22Rv1 (cell line): Measurements from ENCODE around the gene MYOZ2.

Experiments used
- CTCF ChIP-seq: fragments of 450-650 bp; IDR thresholded peaks from 2 replicates; pipeline ENCODE4 v1.5.1; 2017; ENCODE audit warnings: mild to moderate bottlenecking
- ZFX ChIP-seq: fragments of 450-650 bp; IDR thresholded peaks from 2 replicates; pipeline ENCODE4 v1.6.1; 2017; ENCODE audit warnings: antibody characterized with exemption, borderline replicate concordance

DNA sequence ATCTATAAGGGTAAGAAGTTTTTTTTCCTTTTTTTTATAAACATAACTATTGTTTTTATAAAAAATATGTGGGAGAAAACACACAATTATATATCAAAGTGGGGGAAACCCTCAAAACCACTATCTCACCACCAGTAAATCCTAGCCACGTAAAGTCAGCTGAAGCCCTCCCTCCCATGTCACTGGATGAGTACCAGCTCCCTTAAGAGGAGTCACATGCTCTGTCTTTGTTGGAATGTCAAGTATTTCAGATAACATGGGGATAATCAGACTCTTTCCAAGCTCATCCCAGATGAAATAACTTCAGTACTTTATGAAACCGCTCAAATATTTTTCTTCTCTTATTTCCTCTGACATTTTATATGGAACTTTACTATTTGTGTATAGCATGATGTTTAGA, 2.4 kb downstream of the MYOZ2 start:
- no peak for TF ChIP-seq CTCF
- TF ChIP-seq ZFX, result no peak
